SK-N-SH (cell line): ENCODE measurements around the gene BBX.

Source experiments
- ELF1 ChIP-seq: IDR thresholded peaks from 2 replicates; pipeline ENCODE4 v1.4.0; 2012
- EP300 ChIP-seq, 2 experiments: IDR thresholded peaks; 2 replicates each; pipeline versions ENCODE4 v1.4.0 to v1.6.1; 2012; ENCODE audit warnings: borderline replicate concordance in 1 of 2, low read depth in 1 of 2, low read length in 1 of 2
- JUND ChIP-seq: IDR thresholded peaks from 2 replicates; pipeline ENCODE4 v1.4.0; 2012
- RXRA ChIP-seq: IDR thresholded peaks from 2 replicates; pipeline ENCODE4 v1.4.0; 2012; ENCODE audit warnings: low read depth, mild to moderate bottlenecking, borderline replicate concordance
- TAF1 ChIP-seq: IDR thresholded peaks from 2 replicates; pipeline ENCODE4 v1.6.1; 2012; ENCODE audit warnings: low read depth, mild to moderate bottlenecking, low read length, moderate library complexity, borderline replicate concordance
- TEAD4 ChIP-seq: IDR thresholded peaks from 2 replicates; pipeline ENCODE4 v1.4.0; 2012; ENCODE audit warnings: mild to moderate bottlenecking, borderline replicate concordance; ENCODE audit not compliant: insufficient read depth
- TF ChIP-seq, protein P1 (sequence below): fragments of 200-600 bp; sonication (generic); IDR thresholded peaks from 2 replicates; pipeline ENCODE4 v1.6.1; 2017; ENCODE audit warnings: antibody characterized with exemption, mild to moderate bottlenecking, moderate library complexity

DNA sequence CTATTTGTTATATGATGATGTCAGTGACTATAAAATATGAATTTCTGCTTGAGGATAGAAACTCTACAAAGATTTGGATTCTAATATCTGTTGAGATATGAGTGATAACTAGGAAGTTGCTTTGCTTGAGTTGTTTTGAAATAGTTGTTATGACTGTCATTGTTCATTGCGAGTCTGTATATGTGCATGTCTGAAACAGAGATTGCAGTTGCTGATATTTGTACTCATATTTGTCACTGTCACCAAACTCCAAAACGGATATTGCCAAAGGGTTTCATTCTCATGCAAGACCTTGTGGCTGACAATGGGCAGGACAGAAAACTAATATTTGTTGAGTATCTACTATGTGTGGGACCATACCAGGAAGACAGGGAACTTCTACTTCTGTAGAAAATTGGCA lies 327.9 kb downstream of the BBX start:
- TF ChIP-seq TAF1 (no peak), EP300 (IDR thresholded peaks at IDR 0.05; ENCODE audit: borderline replicate concordance in 1 of 2, low read depth in 1 of 2, low read length in 1 of 2) (no peak), RXRA (no peak), TEAD4 (no peak), ELF1 (no peak), JUND (no peak)
- TF ChIP-seq, protein P1, sequence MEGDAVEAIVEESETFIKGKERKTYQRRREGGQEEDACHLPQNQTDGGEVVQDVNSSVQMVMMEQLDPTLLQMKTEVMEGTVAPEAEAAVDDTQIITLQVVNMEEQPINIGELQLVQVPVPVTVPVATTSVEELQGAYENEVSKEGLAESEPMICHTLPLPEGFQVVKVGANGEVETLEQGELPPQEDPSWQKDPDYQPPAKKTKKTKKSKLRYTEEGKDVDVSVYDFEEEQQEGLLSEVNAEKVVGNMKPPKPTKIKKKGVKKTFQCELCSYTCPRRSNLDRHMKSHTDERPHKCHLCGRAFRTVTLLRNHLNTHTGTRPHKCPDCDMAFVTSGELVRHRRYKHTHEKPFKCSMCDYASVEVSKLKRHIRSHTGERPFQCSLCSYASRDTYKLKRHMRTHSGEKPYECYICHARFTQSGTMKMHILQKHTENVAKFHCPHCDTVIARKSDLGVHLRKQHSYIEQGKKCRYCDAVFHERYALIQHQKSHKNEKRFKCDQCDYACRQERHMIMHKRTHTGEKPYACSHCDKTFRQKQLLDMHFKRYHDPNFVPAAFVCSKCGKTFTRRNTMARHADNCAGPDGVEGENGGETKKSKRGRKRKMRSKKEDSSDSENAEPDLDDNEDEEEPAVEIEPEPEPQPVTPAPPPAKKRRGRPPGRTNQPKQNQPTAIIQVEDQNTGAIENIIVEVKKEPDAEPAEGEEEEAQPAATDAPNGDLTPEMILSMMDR: no peak
